GM12878 (cell line): ENCODE data around the gene ARHGDIG. TPM values are rescaled to one million over a fixed set of nuclear protein-coding genes. Genes with fewer than 3 reads are reported as not detected.

Experiments
- ATAC-seq: fragments of 200-7000 bp; cut with Tn5 transposase; 3 replicates; pipeline ENCODE4 v1.9.1; 2020; ENCODE audit warnings: mild to moderate bottlenecking, moderate library complexity
- BruUV-seq: library from RNA; stranded (reverse); fragments of 400-500 nt; replicated peaks from 2 replicates; lab custom pipeline; 2021; lab: Mats Ljungman, UMichigan
- CTCF ChIA-PET: fragments of 300-600 bp; sonication (Branson Sonifier 250); formaldehyde crosslinking; extraction: SDS; loops from one replicate; lab custom pipeline; 2021; ENCODE audit warnings: inconsistent platforms; lab: Yijun Ruan, JAX
- POLR2A ChIA-PET: fragments of 350-600 bp; formaldehyde crosslinking; extraction: SDS; loops from one replicate; lab custom pipeline; 2021; ENCODE audit warnings: inconsistent platforms; lab: Charles Lee
- RAD21 ChIA-PET: fragments of 300-600 bp; sonication (Branson Sonifier 250); formaldehyde crosslinking; loops from one replicate; lab custom pipeline; 2023; ENCODE audit warnings: antibody characterized with exemption; ENCODE audit not compliant: unreplicated experiment; lab: Charles Lee
- SMC1A ChIA-PET: fragments of 300-600 bp; sonication (Branson Sonifier 250); formaldehyde crosslinking; loops from one replicate; lab custom pipeline; 2023; ENCODE audit not compliant: unreplicated experiment, uncharacterized antibody; lab: Charles Lee
- DNase-seq: peaks from one replicate; pipeline ENCODE4 v3.0.0-alpha.2; 2011; ENCODE audit warnings: low read depth, low spot score
- FAIRE-seq: peaks from 3 replicates; lab custom pipeline; 2011; peaks lifted over from hg19 to GRCh38; lab: Jason Lieb, UNC
- H2AFZ ChIP-seq: 2 replicates; pipeline ENCODE4 v1.6.0; 2011; ENCODE audit warnings: low read depth, low read length, control low read depth; ENCODE audit not compliant: control insufficient read depth
- H3K27ac ChIP-seq: 2 replicates; pipeline ENCODE4 v1.5.1; 2011; ENCODE audit warnings: control low read depth; ENCODE audit not compliant: control insufficient read depth, insufficient read depth
- H3K27me3 ChIP-seq, 2 experiments: replicated peaks in 1 of 2; 2 replicates each; pipeline versions ENCODE4 v1.6.0 to v1.6.1; 2011; ENCODE audit warnings: low read length in 1 of 2; ENCODE audit not compliant: control insufficient read depth in 2 of 2, insufficient read depth in 2 of 2
- H3K36me3 ChIP-seq, 2 experiments: 2 replicates each; pipeline ENCODE4 v1.5.1; 2011; ENCODE audit warnings: low read length in 1 of 2; ENCODE audit not compliant: control insufficient read depth in 2 of 2, insufficient read depth in 2 of 2
- H3K4me1 ChIP-seq: 2 replicates; pipeline ENCODE4 v1.6.1; 2011; ENCODE audit warnings: mild to moderate bottlenecking, low read length, moderate library complexity, mixed read lengths; ENCODE audit not compliant: control insufficient read depth, insufficient read depth
- H3K4me2 ChIP-seq: 2 replicates; pipeline ENCODE4 v1.6.0; 2011; ENCODE audit warnings: control low read depth; ENCODE audit not compliant: control insufficient read depth, insufficient read depth
- H3K4me3 ChIP-seq: fragments of 200-600 bp; sonication (generic); 2 replicates; pipeline ENCODE4 v1.5.1; 2016
- H3K79me2 ChIP-seq: 2 replicates; pipeline ENCODE4 v1.6.0; 2011; ENCODE audit warnings: low read length; ENCODE audit not compliant: control insufficient read depth, insufficient read depth
- H3K9ac ChIP-seq: 2 replicates; pipeline ENCODE4 v1.8.0; 2011; ENCODE audit warnings: low read length, control low read depth, mixed read lengths; ENCODE audit not compliant: control insufficient read depth, insufficient read depth
- H3K9me3 ChIP-seq: replicated peaks from 3 replicates; pipeline ENCODE4 v1.5.1; 2011; ENCODE audit warnings: mild to moderate bottlenecking, low read length; ENCODE audit not compliant: control insufficient read depth, insufficient read depth
- H4K20me1 ChIP-seq: 2 replicates; pipeline ENCODE4 v1.6.0; 2011; ENCODE audit not compliant: control insufficient read depth, insufficient read depth
- CEBPZ ChIP-seq: fragments of 150-350 bp; IDR thresholded peaks from 2 replicates; pipeline ENCODE4 v1.6.1; 2016; ENCODE audit warnings: low read depth, low read length
- CUX1 ChIP-seq: IDR thresholded peaks from 2 replicates; pipeline ENCODE4 v1.6.1; 2012; ENCODE audit warnings: improper control_type of control experiment, low read depth, low read length; ENCODE audit not compliant: insufficient replicate concordance
- HDGF ChIP-seq: fragments of 450-650 bp; IDR thresholded peaks from 2 replicates; pipeline ENCODE4 v1.6.1; 2016; ENCODE audit warnings: antibody characterized with exemption
- KLF5 ChIP-seq: fragments of 450-650 bp; IDR thresholded peaks from 2 replicates; pipeline ENCODE4 v1.6.1; 2014; ENCODE audit warnings: mild to moderate bottlenecking; ENCODE audit not compliant: partially characterized antibody
- NBN ChIP-seq: fragments of 450-650 bp; IDR thresholded peaks from 2 replicates; pipeline ENCODE4 v1.6.1; 2016
- NR2F1 ChIP-seq: fragments of 450-650 bp; conservative IDR thresholded peaks from 2 replicates; pipeline ENCODE4 v1.6.1; 2017; ENCODE audit warnings: mild to moderate bottlenecking
- NRF1 ChIP-seq: conservative IDR thresholded peaks from 2 replicates; pipeline ENCODE4 v1.6.1; 2011; ENCODE audit warnings: mild to moderate bottlenecking, low read depth, low read length, improper control_type of control experiment
- POLR2AphosphoS5 ChIP-seq: IDR thresholded peaks from 2 replicates; pipeline ENCODE4 v1.6.1; 2011; ENCODE audit warnings: mild to moderate bottlenecking, low read length, inconsistent platforms
- SREBF1 ChIP-seq: IDR thresholded peaks from 2 replicates; pipeline ENCODE4 v1.6.1; 2012; ENCODE audit warnings: mild to moderate bottlenecking, low read length
- STAT1 ChIP-seq: fragments of 450-650 bp; conservative IDR thresholded peaks from 2 replicates; pipeline ENCODE4 v1.6.1; 2014; ENCODE audit warnings: antibody characterized with exemption, mild to moderate bottlenecking
- SUPT20H ChIP-seq: IDR thresholded peaks from 2 replicates; pipeline ENCODE4 v1.6.1; 2011; ENCODE audit warnings: low read depth, mild to moderate bottlenecking, low read length, moderate library complexity, borderline replicate concordance; ENCODE audit not compliant: control insufficient read depth
- ZBED1 ChIP-seq: IDR thresholded peaks from 2 replicates; pipeline ENCODE4 v1.6.1; 2016; ENCODE audit warnings: borderline replicate concordance
- ZNF207 ChIP-seq: fragments of 450-650 bp; IDR thresholded peaks from 2 replicates; pipeline ENCODE4 v1.6.1; 2014; ENCODE audit warnings: antibody characterized with exemption, mild to moderate bottlenecking, borderline replicate concordance
- WGBS: methylation state at CpG from one replicate; pipeline ENCODE4 v1.1.6; 2016; ENCODE audit warnings: low lambda C conversion rate; ENCODE audit not compliant: insufficient replicate concordance, insufficient coverage; ENCODE audit errors: missing lambda C conversion rate; 5-methylcytosine and 5-hydroxymethylcytosine counted together
- in situ Hi-C: fragments of 300-500 bp; cut with MboI; formaldehyde crosslinking; loops from 9 replicates; pipeline ENCODE4 v1.14.3; 2018; ENCODE audit warnings: mixed read lengths
- intact Hi-C: fragments of 100-400 bp; cut with micrococcal nuclease; formaldehyde crosslinking; loops from one replicate; pipeline ENCODE4 v1.14.2; 2022; ENCODE audit not compliant: unreplicated experiment
- polyA plus RNA-seq, 11 experiments: library from polyadenylated mRNA; depleted of rRNA in 4 of 11; unstranded in 6 of 11; stranded (reverse) in 5 of 11; fragments of >200 nt; fragmentation: Nextera tagmentation in 4 of 11; fragmentation: Illumina TruSeq in 1 of 11; extraction: Ambion mirVana in 4 of 11; extraction: Trizol in 1 of 11; gene quantifications; 1 replicate in 1 of 11; 2 replicates in 10 of 11; pipeline versions ENCODE4 v1.2.1 to v1.2.3, GENCODE V29; 2011 to 2016; ENCODE audit warnings: inconsistent platforms in 2 of 11, missing spikeins in 2 of 11, low read depth in 1 of 11
- total RNA-seq, 4 experiments: library from RNA; depleted of rRNA in 3 of 4; stranded (reverse); fragments of >200 nt in 3 of 4; fragmentation: Illumina TruSeq in 1 of 4; extraction: Trizol in 1 of 4; gene quantifications; 2 replicates each; pipeline versions ENCODE4 v1.2.1 to v1.2.3, GENCODE V29; 2013 to 2021
- TF ChIP-seq, protein P1 (sequence below), 3 experiments: IDR thresholded peaks in 2 of 3; conservative IDR thresholded peaks in 1 of 3; 2 replicates each; pipeline ENCODE4 v1.5.1; 2011; ENCODE audit warnings: low read depth in 3 of 3, low read length in 3 of 3, mild to moderate bottlenecking in 3 of 3, control low read depth in 2 of 3, moderate library complexity in 2 of 3, inconsistent platforms in 1 of 3, mixed read lengths in 1 of 3; ENCODE audit not compliant: control insufficient read depth in 2 of 3, insufficient read depth in 1 of 3; ENCODE audit errors: extremely low read depth in 1 of 3

Gene ARHGDIG
- total and polyA plus RNA-seq, 10 of the 15 experiments (the other 5 are each of a cell fraction or from before 2014, with no cell fraction given) = not detected

DNA sequence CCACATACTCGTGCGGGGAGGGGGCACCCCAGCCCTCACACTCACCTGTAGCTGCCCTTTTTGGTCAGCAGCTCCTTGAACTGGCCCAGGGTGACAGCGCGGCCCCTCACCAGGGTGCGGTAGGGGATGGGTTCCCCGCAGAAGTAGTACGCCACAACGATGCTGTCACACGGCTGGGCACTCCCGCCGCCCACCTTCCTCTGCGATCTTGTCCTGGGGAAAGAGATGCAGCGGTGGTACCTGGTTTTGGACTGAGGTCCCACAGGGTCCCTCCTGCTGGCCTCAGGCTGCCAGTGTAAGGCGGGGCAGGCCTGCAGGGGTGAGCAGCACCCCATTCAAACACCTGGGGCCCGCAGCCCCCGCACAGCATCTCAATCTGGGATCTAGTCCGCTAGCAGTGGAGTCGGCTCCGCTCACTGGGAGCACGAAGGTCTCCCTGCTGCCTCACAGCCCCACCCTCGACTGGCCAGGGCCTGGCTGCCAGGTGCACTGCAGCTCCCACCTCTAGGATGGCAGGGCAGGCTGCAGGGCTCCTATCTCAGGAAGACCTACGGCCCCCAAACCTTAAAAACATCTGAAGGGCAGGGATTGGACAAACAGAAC, 9.1 kb downstream of the ARHGDIG start:
- Histone ChIP-seq H3K27me3 (no peaks in the 10 kb centered on the region), H3K9ac (no peak overlapping the region), H4K20me1 (no peaks in the 10 kb centered on the region), H3K36me3 (peaks cover 0 to 13% of the 10 kb centered on the region in 2 experiments; a peak in 2 of 4 replicates), H3K27ac (no peak overlapping the region), H2AFZ (no peak overlapping the region), H3K4me1 (no peaks in the 10 kb centered on the region), H3K79me2 (no peaks in the 10 kb centered on the region), H3K9me3 (no peaks in the 10 kb centered on the region), H3K4me2 (no peak overlapping the region), H3K4me3 (no peak overlapping the region)
- no peak for ATAC-seq
- no TSS peak for BruUV-seq
- POLR2A ChIA-PET = no interaction called here
- RAD21 ChIA-PET = no interaction called here
- WGBS = 88% methylated on average over 22 of the region's 22 CpGs
- DNase-seq = no peak
- TF ChIP-seq SREBF1 (no peak), ZBED1 (no peak), ZNF207 (no peak), CUX1 (no peak), STAT1 (no peak), POLR2AphosphoS5 (no peak), HDGF (no peak), CEBPZ (no peak), NRF1 (no peak), NBN (no peak), SUPT20H (no peak), KLF5 (no peak), NR2F1 (no peak)
- TF ChIP-seq, protein P1, sequence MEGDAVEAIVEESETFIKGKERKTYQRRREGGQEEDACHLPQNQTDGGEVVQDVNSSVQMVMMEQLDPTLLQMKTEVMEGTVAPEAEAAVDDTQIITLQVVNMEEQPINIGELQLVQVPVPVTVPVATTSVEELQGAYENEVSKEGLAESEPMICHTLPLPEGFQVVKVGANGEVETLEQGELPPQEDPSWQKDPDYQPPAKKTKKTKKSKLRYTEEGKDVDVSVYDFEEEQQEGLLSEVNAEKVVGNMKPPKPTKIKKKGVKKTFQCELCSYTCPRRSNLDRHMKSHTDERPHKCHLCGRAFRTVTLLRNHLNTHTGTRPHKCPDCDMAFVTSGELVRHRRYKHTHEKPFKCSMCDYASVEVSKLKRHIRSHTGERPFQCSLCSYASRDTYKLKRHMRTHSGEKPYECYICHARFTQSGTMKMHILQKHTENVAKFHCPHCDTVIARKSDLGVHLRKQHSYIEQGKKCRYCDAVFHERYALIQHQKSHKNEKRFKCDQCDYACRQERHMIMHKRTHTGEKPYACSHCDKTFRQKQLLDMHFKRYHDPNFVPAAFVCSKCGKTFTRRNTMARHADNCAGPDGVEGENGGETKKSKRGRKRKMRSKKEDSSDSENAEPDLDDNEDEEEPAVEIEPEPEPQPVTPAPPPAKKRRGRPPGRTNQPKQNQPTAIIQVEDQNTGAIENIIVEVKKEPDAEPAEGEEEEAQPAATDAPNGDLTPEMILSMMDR (IDR thresholded peaks at IDR 0.05 in 2 of 3, conservative IDR thresholded peaks at IDR 0.05 in 1 of 3; ENCODE audit: control insufficient read depth in 2 of 3, extremely low read depth in 1 of 3, insufficient read depth in 1 of 3, low read depth in 3 of 3, low read length in 3 of 3) = no peak
- SMC1A ChIA-PET = no interaction called here
- CTCF ChIA-PET = no interaction called here
- in situ Hi-C loops (no loop called here), intact Hi-C loops (no loop called here)
- no peak for FAIRE-seq
